Hematopoietic multipotent progenitor cell treated with erythropoietin and hydrocortisone succinate and interleukin-3 and kit ligand, for 17 days (in vitro differentiated cells): ENCODE results near the gene PAPPA.

Experiments used
- DNase-seq: peaks from one replicate; pipeline ENCODE4 v3.0.0-alpha.2; 2015; ENCODE audit warnings: low spot score

PAPPA gene

GRCh38 chr9:116181853-116182610 is 28.4 kb downstream of the PAPPA start:
- no peak for DNase-seq

- no peak for DNase-seq
Observed at GRCh38 chr9:116182876-116183275, 29.3 kb downstream of the PAPPA start.

GRCh38 chr9:116187570-116188170 is 34.1 kb downstream of the PAPPA start:
- no peak for DNase-seq

GRCh38 chr9:116189683-116190082 is 36.1 kb downstream of the PAPPA start:
- no peak for DNase-seq

- DNase-seq, result no peak
Observed at GRCh38 chr9:116190637-116191396, 37.2 kb downstream of the PAPPA start.

GRCh38 chr9:116191576-116192415 is 38.2 kb downstream of the PAPPA start:
- no peak for DNase-seq

GRCh38 chr9:116193636-116194035 is 40.0 kb downstream of the PAPPA start:
- DNase-seq, result no peak

GRCh38 chr9:116196806-116197205 is 43.2 kb downstream of the PAPPA start:
- no peak for DNase-seq

GRCh38 chr9:116198344-116198743 is 44.8 kb downstream of the PAPPA start:
- no peak for DNase-seq

GRCh38 chr9:116202219-116202912 is 48.8 kb downstream of the PAPPA start:
- no peak for DNase-seq

- no peak for DNase-seq
Observed at GRCh38 chr9:116204252-116204882, 50.8 kb downstream of the PAPPA start.

GRCh38 chr9:116207371-116208111 is 54.0 kb downstream of the PAPPA start:
- no peak for DNase-seq

GRCh38 chr9:116208417-116209232 is 55.0 kb downstream of the PAPPA start:
- no peak for DNase-seq

GRCh38 chr9:116209414-116210116 is 56.0 kb downstream of the PAPPA start:
- DNase-seq, result no peak

- DNase-seq, result no peak
Observed at GRCh38 chr9:116212986-116213692, 59.5 kb downstream of the PAPPA start.

GRCh38 chr9:116213693-116214047 is 60.1 kb downstream of the PAPPA start:
- DNase-seq, result no peak

GRCh38 chr9:116218399-116218798 is 64.8 kb downstream of the PAPPA start:
- no peak for DNase-seq

- no peak for DNase-seq
Observed at GRCh38 chr9:116219686-116220085, 66.1 kb downstream of the PAPPA start.
